LNCaP clone FGC (cell line): Measurements from ENCODE around the gene SDK2.

ENCODE experiments used
- DNase-seq: peaks from one replicate; pipeline ENCODE4 v3.0.0-alpha.2; 2011; ENCODE audit warnings: low read depth
- H3K4me3 ChIP-seq: 2 replicates; pipeline ENCODE4 v1.5.1; 2011; ENCODE audit warnings: mild to moderate bottlenecking, low read depth, low read length, control low read depth
- CTCF ChIP-seq: IDR thresholded peaks from 2 replicates; pipeline ENCODE4 v1.5.1; 2012; ENCODE audit warnings: mild to moderate bottlenecking; ENCODE audit not compliant: control insufficient read depth, insufficient read depth; ENCODE audit errors: extremely low read depth

The SDK2 gene

DNA sequence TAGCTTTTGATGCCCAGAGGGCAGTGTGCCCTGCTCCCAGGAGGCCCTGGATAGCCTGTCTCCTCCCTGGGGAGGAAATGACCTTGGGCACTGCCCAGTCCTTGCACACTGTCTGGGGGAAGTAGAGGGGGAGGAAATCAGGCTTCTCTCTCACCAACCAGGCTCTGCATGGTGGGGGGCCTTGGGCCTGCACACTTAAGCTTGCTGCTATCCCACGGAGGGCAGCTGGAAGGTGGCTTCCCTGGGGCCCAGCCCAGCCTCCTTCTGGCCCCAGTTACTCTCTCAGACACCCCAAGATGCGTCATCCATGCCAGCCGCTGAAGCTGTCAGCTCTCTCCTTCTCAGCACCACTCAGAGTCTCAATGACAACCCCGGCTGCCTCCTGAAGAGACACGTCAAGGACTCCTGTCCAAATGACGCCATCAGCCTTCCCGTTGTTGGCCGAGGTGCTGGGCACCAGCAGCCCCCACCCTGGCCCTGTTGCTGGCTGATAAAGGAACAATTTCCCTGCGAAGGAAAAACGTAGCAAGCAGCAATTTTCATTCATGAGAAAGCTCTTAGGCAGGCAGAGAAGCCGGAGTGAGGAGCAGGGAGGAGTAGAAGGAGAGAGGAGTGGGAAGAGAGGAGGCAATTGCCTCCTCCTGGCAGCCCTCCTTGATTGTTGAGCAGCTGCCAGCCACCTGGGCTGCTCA is 95.5 kb downstream of the SDK2 start:
- DNase-seq = no peak
- no peak for TF ChIP-seq CTCF
- H3K4me3 ChIP-seq = no peak overlapping the region

DNA sequence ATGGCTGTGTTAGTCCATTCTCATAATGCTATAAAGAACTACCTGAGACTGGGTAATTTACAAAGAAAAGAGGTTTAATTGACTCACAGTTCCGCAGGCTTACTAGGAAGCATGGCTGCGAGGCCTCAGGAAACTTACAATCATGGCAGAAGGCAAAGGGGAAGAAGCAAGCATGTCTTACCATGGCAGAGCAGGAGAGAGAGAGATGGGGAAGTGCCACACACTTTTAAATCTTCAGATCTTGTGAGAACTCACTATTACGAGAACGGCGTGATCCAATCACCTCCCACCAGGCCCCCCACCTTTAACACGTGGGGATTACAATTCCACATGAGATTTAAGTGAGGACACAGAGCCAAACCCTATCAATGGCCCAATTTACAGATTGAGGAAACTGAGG is 96.5 kb downstream of the SDK2 start:
- TF ChIP-seq CTCF = no peak
- no peak overlapping the region for H3K4me3 ChIP-seq
- DNase-seq = no peak

DNA sequence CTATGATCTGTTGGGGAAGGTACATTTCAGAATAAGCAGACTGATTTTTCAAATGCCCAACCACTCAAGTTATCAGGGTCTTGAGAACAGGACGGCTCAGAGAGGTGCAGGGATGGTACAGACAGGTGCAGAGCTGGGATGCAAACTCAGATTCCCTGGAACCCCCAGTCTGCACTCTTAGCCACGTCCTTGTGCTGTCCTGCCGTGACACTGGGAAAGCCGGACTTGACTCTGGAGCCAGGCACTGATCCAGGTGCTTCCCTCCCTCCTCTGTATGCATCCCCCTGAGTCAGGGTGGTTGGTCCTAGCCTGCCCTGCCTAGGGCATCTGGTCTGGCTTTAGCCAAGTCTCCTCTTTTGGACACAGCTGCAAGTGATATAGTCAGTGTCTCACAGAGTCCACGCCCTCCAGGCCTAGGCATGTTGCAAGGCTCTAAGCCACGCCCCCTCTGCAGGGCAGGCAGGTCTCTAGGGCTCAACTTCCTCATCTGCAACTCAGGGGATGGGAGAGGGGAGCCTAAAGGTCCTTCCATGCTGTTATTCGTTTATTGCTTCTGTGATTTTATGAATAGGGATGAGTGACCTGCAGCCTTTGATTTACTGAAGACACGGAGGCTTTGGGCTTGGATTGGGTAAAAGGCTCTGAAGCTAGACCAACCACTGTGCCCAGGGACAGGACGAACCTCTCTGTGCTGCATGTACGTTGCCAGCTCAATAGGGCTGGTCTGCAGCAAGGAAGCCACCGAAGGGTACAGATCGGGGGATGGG is 97.3 kb downstream of the SDK2 start:
- TF ChIP-seq CTCF = no peak
- no peak overlapping the region for H3K4me3 ChIP-seq
- no peak for DNase-seq

GRCh38 chr17:73546114-73546513 is 98.1 kb downstream of the SDK2 start:
- no peak for DNase-seq
- TF ChIP-seq CTCF = no peak
- no peak overlapping the region for H3K4me3 ChIP-seq

DNA sequence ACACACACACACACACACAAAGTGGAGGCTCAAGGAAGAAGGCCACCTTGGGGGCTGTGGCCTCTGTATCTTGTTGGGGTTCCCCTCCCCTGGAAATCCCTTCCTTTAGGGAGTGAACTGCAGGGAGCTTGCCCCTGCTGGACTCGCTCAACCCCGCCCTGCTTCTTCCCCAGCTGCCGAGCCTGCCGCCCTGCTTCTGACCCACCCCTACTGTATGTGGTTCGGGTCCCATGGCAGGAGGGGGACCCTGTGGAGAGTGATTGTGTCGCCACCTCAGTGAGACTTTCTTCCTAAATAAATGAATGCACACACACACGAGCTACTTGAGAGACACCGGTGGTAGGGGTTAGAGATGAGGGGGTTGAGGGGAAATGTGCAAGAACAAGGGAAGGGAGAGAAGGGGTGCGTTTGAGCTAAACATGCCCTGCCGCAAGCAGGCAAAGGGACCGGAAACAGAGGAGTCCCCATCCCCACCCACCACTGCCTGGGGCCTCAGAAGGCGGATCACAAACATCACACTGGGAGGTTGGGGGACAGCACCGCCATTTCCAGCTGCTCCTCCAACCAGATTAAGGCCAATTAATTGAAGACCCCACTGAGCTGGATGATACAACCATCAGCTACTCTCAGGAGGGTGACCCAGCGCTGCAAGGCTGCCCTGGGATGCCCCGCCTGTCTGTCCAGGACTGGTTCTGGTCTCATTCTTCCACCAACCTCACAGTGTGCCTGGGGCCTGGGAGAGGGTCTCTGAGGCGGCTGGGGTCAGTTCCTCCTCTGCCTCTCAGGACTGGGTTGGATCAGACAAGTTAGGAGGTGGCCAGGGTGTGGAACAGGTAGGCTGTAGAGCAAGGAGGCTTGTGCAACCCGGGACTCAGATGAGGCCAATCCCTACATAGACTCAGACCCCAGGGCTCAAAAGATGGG is 98.9 kb downstream of the SDK2 start:
- DNase-seq = no peak
- no peak for TF ChIP-seq CTCF

DNA sequence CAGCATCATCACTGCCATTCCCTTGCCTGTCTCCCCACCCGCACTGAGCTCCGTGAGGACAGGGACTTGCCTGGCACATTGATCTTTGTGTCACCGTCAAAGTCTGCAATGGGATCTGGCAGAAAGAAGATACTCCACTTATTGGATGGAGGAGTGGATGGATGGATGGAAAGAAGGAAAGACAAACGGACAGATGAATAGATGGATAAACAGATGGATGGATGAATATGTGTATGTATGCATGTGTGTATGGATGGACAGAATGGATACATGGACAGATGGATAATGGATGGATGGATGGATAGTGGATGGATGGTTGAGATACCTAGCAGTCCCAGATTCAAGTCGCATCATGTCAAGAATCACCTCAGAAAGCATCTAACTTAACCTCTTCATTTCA is 99.9 kb downstream of the SDK2 start:
- no peak for DNase-seq
- no peak for TF ChIP-seq CTCF
- H3K4me3 ChIP-seq = no peak overlapping the region

More for the DNA sequence above, 98.9 kb downstream of the SDK2 start:
- no peak overlapping the region for H3K4me3 ChIP-seq
